ENCODE data around the gene IL18R1.

GRCh38 chr2:102421890-102422759 lies 66.5 kb downstream of the IL18R1 start:
- TF ChIP-seq CTCF (IDR thresholded peaks at IDR 0.05) (no peak), POLR2A (IDR thresholded peaks at IDR 0.05) (no peak)
